GM18498 (cell line): ENCODE results near the gene FZD1.
A peak's percentile ranks its signal among the peaks of the same experiment; 100 is the strongest.

ENCODE experiments used
- ATAC-seq: cut with Tn5 transposase; IDR thresholded peaks from one replicate; pipeline ENCODE4 v1.9.1; 2021; ENCODE audit warnings: mild to moderate bottlenecking, moderate library complexity; ENCODE audit not compliant: unreplicated experiment

Gene FZD1

GRCh38 chr7:91264046-91264923, at the start of gene FZD1:
Gene FZD1, plus strand, starts transcription at chr7:91264433. Its CDS starts 448 bp downstream, at chr7:91264881.
- ATAC-seq, result peak; percentile 91

- no peak for ATAC-seq
These were observed 37.8 kb upstream of the FZD1 start for GRCh38 chr7:91226411-91226810.

- ATAC-seq, result no peak
These were observed 35.9 kb upstream of the FZD1 start for GRCh38 chr7:91228327-91228726.

- ATAC-seq, result no peak
These were observed 35.2 kb upstream of the FZD1 start for GRCh38 chr7:91228927-91229558.

GRCh38 chr7:91230100-91230499, 34.1 kb upstream of the FZD1 start:
- no peak for ATAC-seq

GRCh38 chr7:91230503-91230902, 33.7 kb upstream of the FZD1 start:
- ATAC-seq, result no peak

- ATAC-seq, result no peak
These were observed 31.0 kb upstream of the FZD1 start for GRCh38 chr7:91233212-91233611.

GRCh38 chr7:91235211-91235832, 28.9 kb upstream of the FZD1 start:
- ATAC-seq, result no peak

GRCh38 chr7:91239171-91239604, 25.0 kb upstream of the FZD1 start:
- ATAC-seq, result no peak

GRCh38 chr7:91239772-91240171, 24.5 kb upstream of the FZD1 start:
- ATAC-seq, result no peak

- ATAC-seq, result no peak
These were observed 23.8 kb upstream of the FZD1 start for GRCh38 chr7:91240376-91240941.

- ATAC-seq, result no peak
These were observed 22.0 kb upstream of the FZD1 start for GRCh38 chr7:91242097-91242844.

GRCh38 chr7:91243591-91244301, 20.5 kb upstream of the FZD1 start:
- ATAC-seq, result no peak

- ATAC-seq, result no peak
These were observed 16.7 kb upstream of the FZD1 start for GRCh38 chr7:91247500-91247899.

GRCh38 chr7:91248996-91249395, 15.2 kb upstream of the FZD1 start:
- no peak for ATAC-seq

- no peak for ATAC-seq
These were observed 14.6 kb upstream of the FZD1 start for GRCh38 chr7:91249506-91250233.

- ATAC-seq, result no peak
These were observed 13.5 kb upstream of the FZD1 start for GRCh38 chr7:91250706-91251105.

- ATAC-seq, result no peak
These were observed 12.4 kb upstream of the FZD1 start for GRCh38 chr7:91251877-91252276.

GRCh38 chr7:91263384-91264045, 718 bp upstream of the FZD1 start:
- no peak for ATAC-seq
